Trophoblast cell (in vitro differentiated cells and primary cell): ENCODE results near the gene NOL3.

Experiments
- DNase-seq, 2 donors: peaks; one replicate each; pipeline ENCODE4 v3.0.0-alpha.2; 2016
- H2AFZ ChIP-seq: 2 replicates; pipeline ENCODE4 v1.6.1; 2013; ENCODE audit warnings: low read length, moderate library complexity, mild to moderate bottlenecking; ENCODE audit not compliant: insufficient read depth, poor library complexity
- H2AK5ac ChIP-seq: 2 replicates; pipeline ENCODE4 v1.6.1; 2013; ENCODE audit warnings: mild to moderate bottlenecking, low read length
- H2BK120ac ChIP-seq: 2 replicates; pipeline ENCODE4 v1.6.1; 2013; ENCODE audit warnings: low read length, mild to moderate bottlenecking, moderate library complexity; ENCODE audit not compliant: insufficient read depth, poor library complexity
- H2BK12ac ChIP-seq: 2 replicates; pipeline ENCODE4 v1.6.1; 2013; ENCODE audit warnings: mild to moderate bottlenecking, low read length, moderate library complexity
- H2BK5ac ChIP-seq: 2 replicates; pipeline ENCODE4 v1.6.1; 2013; ENCODE audit warnings: low read length, low read depth, moderate library complexity, mild to moderate bottlenecking; ENCODE audit not compliant: poor library complexity
- H3K14ac ChIP-seq: 2 replicates; pipeline ENCODE4 v1.6.1; 2013; ENCODE audit warnings: mild to moderate bottlenecking, low read length
- H3K18ac ChIP-seq: 2 replicates; pipeline ENCODE4 v1.6.1; 2013; ENCODE audit warnings: mild to moderate bottlenecking, low read length
- H3K23ac ChIP-seq: 2 replicates; pipeline ENCODE4 v1.6.1; 2013; ENCODE audit warnings: low read length
- H3K27ac ChIP-seq: 2 replicates; pipeline ENCODE4 v1.5.1; 2013; ENCODE audit warnings: low read depth, mild to moderate bottlenecking, inconsistent platforms, low read length, moderate library complexity
- H3K27me3 ChIP-seq: 2 replicates; pipeline ENCODE4 v1.6.1; 2013; ENCODE audit warnings: inconsistent platforms, mild to moderate bottlenecking, low read length, moderate library complexity; ENCODE audit not compliant: insufficient read depth
- H3K36me3 ChIP-seq, 2 experiments: 1 replicate in 1 of 2; 2 replicates in 1 of 2; pipeline ENCODE4 v1.6.1; 2013; ENCODE audit warnings: low read length in 2 of 2, mild to moderate bottlenecking in 2 of 2, moderate library complexity in 1 of 2; ENCODE audit not compliant: insufficient read depth in 2 of 2, control insufficient read depth in 1 of 2
- H3K4ac ChIP-seq: 2 replicates; pipeline ENCODE4 v1.6.1; 2013; ENCODE audit warnings: low read depth, mild to moderate bottlenecking, low read length, moderate library complexity
- H3K4me1 ChIP-seq, 2 experiments: 1 replicate in 1 of 2; 2 replicates in 1 of 2; pipeline ENCODE4 v1.6.1; 2013; ENCODE audit warnings: low read length in 2 of 2, mild to moderate bottlenecking in 2 of 2, moderate library complexity in 1 of 2; ENCODE audit not compliant: insufficient read depth in 2 of 2, control insufficient read depth in 1 of 2
- H3K4me2 ChIP-seq: 2 replicates; pipeline ENCODE4 v1.6.1; 2013; ENCODE audit warnings: inconsistent platforms, mild to moderate bottlenecking, low read length, moderate library complexity
- H3K4me3 ChIP-seq: 2 replicates; pipeline ENCODE4 v1.5.1; 2013; ENCODE audit warnings: mild to moderate bottlenecking, low read depth, low read length, inconsistent platforms
- H3K79me1 ChIP-seq: one replicate; pipeline ENCODE4 v1.6.1; 2013; ENCODE audit warnings: low read length
- H3K79me2 ChIP-seq: 2 replicates; pipeline ENCODE4 v1.6.1; 2013; ENCODE audit warnings: low read length, mild to moderate bottlenecking; ENCODE audit not compliant: control insufficient read depth, insufficient read depth, poor library complexity
- H3K9ac ChIP-seq: 2 replicates; pipeline ENCODE4 v1.6.1; 2013; ENCODE audit warnings: mild to moderate bottlenecking, low read length
- H3K9me3 ChIP-seq: 2 replicates; pipeline ENCODE4 v1.6.1; 2013; ENCODE audit warnings: low read depth, mild to moderate bottlenecking, control low read depth, inconsistent platforms, low read length; ENCODE audit not compliant: insufficient read depth
- H4K12ac ChIP-seq: 2 replicates; pipeline ENCODE4 v1.6.1; 2013; ENCODE audit warnings: low read depth, mild to moderate bottlenecking, low read length, moderate library complexity
- H4K8ac ChIP-seq: 2 replicates; pipeline ENCODE4 v1.6.1; 2013; ENCODE audit warnings: low read depth, mild to moderate bottlenecking, low read length, moderate library complexity
- H4K91ac ChIP-seq: one replicate; pipeline ENCODE4 v1.6.1; 2013; ENCODE audit warnings: low read depth, mild to moderate bottlenecking, low read length, moderate library complexity
- WGBS: extraction: QIAGEN DNeasy Blood & Tissue Kit; methylation state at CpG from one replicate; pipeline ENCODE4 v1.1.7; 2013; ENCODE audit warnings: missing lambda C conversion rate; ENCODE audit not compliant: insufficient read length, insufficient coverage; ENCODE audit errors: extremely low coverage; 5-methylcytosine and 5-hydroxymethylcytosine counted together

NOL3 gene

GRCh38 chr16:67201411-67202345 lies 31.3 kb downstream of the NOL3 start:
- Histone ChIP-seq H3K36me3 (peaks cover 49 to 55% of the 10 kb centered on the region in 2 experiments), H3K79me1 (peaks cover 11% of the 10 kb centered on the region), H4K8ac (no peak overlapping the region), H3K4me1 (peaks cover 14 to 26% of the 10 kb centered on the region in 2 experiments), H3K79me2 (no peaks in the 10 kb centered on the region), H3K27ac (no peak overlapping the region), H3K4me2 (no peak overlapping the region), H3K4ac (no peak overlapping the region), H3K9me3 (peaks cover 4% of the 10 kb centered on the region), H4K91ac (no peak overlapping the region), H3K27me3 (no peaks in the 10 kb centered on the region), H2BK5ac (no peak overlapping the region), H3K18ac (no peak overlapping the region), H2BK12ac (no peak overlapping the region), H2AFZ (no peak overlapping the region), H2BK120ac (no peak overlapping the region), H3K14ac (no peak overlapping the region), H2AK5ac (no peak overlapping the region), H4K12ac (no peak overlapping the region), H3K23ac (no peak overlapping the region), H3K4me3 (no peak overlapping the region), H3K9ac (no peak overlapping the region)
- no CpG with 5 or more reads among the region's 40 CpGs for WGBS
- no peak for DNase-seq

GRCh38 chr16:67202426-67202825 lies 32.1 kb downstream of the NOL3 start:
- no peak overlapping the region for H3K14ac ChIP-seq

GRCh38 chr16:67202956-67203493 lies 32.7 kb downstream of the NOL3 start:
- Histone ChIP-seq H2AFZ (no peak overlapping the region), H3K9me3 (peaks cover 4% of the 10 kb centered on the region), H3K9ac (no peak overlapping the region), H2BK5ac (no peak overlapping the region), H3K79me1 (peaks cover 15% of the 10 kb centered on the region), H3K27ac (no peak overlapping the region), H3K4me1 (peaks cover 26 to 33% of the 10 kb centered on the region in 2 experiments), H3K4me2 (no peak overlapping the region), H3K18ac (no peak overlapping the region), H3K36me3 (peaks cover 36 to 42% of the 10 kb centered on the region in 2 experiments), H3K14ac (no peak overlapping the region), H2AK5ac (no peak overlapping the region), H4K8ac (no peak overlapping the region), H3K79me2 (no peaks in the 10 kb centered on the region), H4K91ac (no peak overlapping the region), H3K4ac (no peak overlapping the region), H3K27me3 (no peaks in the 10 kb centered on the region), H2BK12ac (no peak overlapping the region), H3K4me3 (no peak overlapping the region), H2BK120ac (no peak overlapping the region), H3K23ac (no peak overlapping the region), H4K12ac (no peak overlapping the region)
- no peak for DNase-seq
- WGBS, result no CpG with 5 or more reads among the region's 23 CpGs

More at GRCh38 chr16:67202426-67202825, 32.1 kb downstream of the NOL3 start:
- H3K18ac ChIP-seq, result no peak overlapping the region
- peaks cover 13% of the 10 kb centered on the region for H3K79me1 ChIP-seq
- no peak overlapping the region for H3K4me3 ChIP-seq
- H3K9ac ChIP-seq, result no peak overlapping the region
- H3K4me2 ChIP-seq, result no peak overlapping the region
- H3K9me3 ChIP-seq, result peaks cover 4% of the 10 kb centered on the region
- no peak overlapping the region for H3K27ac ChIP-seq
- H3K36me3 ChIP-seq, result peaks cover 42 to 48% of the 10 kb centered on the region in 2 experiments
- no peak overlapping the region for H2AK5ac ChIP-seq
- H4K91ac ChIP-seq, result no peak overlapping the region
- no peak overlapping the region for H3K23ac ChIP-seq
- DNase-seq, result no peak
- no peak overlapping the region for H2BK5ac ChIP-seq
- H2BK12ac ChIP-seq, result no peak overlapping the region
- no peak overlapping the region for H3K4ac ChIP-seq
- no peak overlapping the region for H2AFZ ChIP-seq
- no peak overlapping the region for H4K12ac ChIP-seq
- H3K79me2 ChIP-seq, result no peaks in the 10 kb centered on the region
- no peak overlapping the region for H2BK120ac ChIP-seq
- no peak overlapping the region for H4K8ac ChIP-seq
- H3K4me1 ChIP-seq, result peaks cover 21 to 29% of the 10 kb centered on the region in 2 experiments
- H3K27me3 ChIP-seq, result no peaks in the 10 kb centered on the region
- no CpG with 5 or more reads among the region's 12 CpGs for WGBS

DNA sequence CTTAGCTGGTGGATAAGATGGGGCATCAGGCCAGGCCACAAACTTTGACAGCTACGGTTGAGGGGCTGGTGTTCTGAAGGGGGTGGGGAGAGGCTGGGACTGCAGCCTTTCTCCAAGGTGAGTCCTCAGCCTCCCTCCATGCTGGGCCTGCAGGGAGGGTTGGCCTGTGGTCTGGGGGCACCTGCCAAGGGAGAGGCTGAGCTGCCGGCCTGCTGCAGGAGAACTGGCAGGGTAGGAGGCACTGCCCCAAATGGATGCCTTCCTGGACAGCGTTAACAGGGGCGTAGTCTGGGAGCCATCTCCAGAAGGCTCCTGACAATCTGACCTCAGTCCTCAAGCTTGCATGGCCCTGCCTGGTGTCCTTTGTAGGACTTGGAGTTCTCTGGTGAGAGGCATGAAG lies 33.7 kb downstream of the NOL3 start:
- H4K12ac ChIP-seq, result no peak overlapping the region
- no peak overlapping the region for H4K91ac ChIP-seq
- peaks cover 11% of the 10 kb centered on the region for H3K79me1 ChIP-seq
- H4K8ac ChIP-seq, result no peak overlapping the region
- H3K9me3 ChIP-seq, result peaks cover 4% of the 10 kb centered on the region
- H3K27me3 ChIP-seq, result no peaks in the 10 kb centered on the region
- no peak overlapping the region for H3K4me3 ChIP-seq
- H3K23ac ChIP-seq, result no peak overlapping the region
- peaks cover 29 to 31% of the 10 kb centered on the region in 2 experiments for H3K4me1 ChIP-seq
- no peak overlapping the region for H2BK120ac ChIP-seq
- H3K4ac ChIP-seq, result no peak overlapping the region
- DNase-seq, result no peak
- WGBS, result no CpG with 5 or more reads among the region's 4 CpGs
- no peak overlapping the region for H2AK5ac ChIP-seq
- H3K36me3 ChIP-seq, result peaks cover 31 to 36% of the 10 kb centered on the region in 2 experiments
- H3K18ac ChIP-seq, result no peak overlapping the region
- H2BK5ac ChIP-seq, result no peak overlapping the region
- no peak overlapping the region for H3K4me2 ChIP-seq
- no peak overlapping the region for H3K27ac ChIP-seq
- H3K79me2 ChIP-seq, result no peaks in the 10 kb centered on the region
- no peak overlapping the region for H2AFZ ChIP-seq
- H3K14ac ChIP-seq, result no peak overlapping the region
- no peak overlapping the region for H2BK12ac ChIP-seq
- H3K9ac ChIP-seq, result no peak overlapping the region
